GM12878 (cell line): ENCODE measurements around the gene MSH2.

Experiments
- CREB1 ChIP-seq: IDR thresholded peaks from 2 replicates; pipeline ENCODE4 v1.6.1; 2012; ENCODE audit warnings: low read depth, mild to moderate bottlenecking, inconsistent platforms
- E2F4 ChIP-seq: IDR thresholded peaks from 2 replicates; pipeline ENCODE4 v1.6.1; 2012; ENCODE audit warnings: low read depth, low read length, improper control_type of control experiment
- EGR1 ChIP-seq, 2 experiments: IDR thresholded peaks; 1 replicate in 1 of 2; 2 replicates in 1 of 2; pipeline ENCODE4 v1.6.1; 2011 to 2012; ENCODE audit warnings: low read depth in 2 of 2, low read length in 2 of 2, borderline replicate concordance in 1 of 2, mild to moderate bottlenecking in 1 of 2, moderate library complexity in 1 of 2
- FOXM1 ChIP-seq: IDR thresholded peaks from 2 replicates; pipeline ENCODE4 v1.6.1; 2012; ENCODE audit warnings: low read depth, mild to moderate bottlenecking, inconsistent platforms, low read length, moderate library complexity
- NFIC ChIP-seq: IDR thresholded peaks from 2 replicates; pipeline ENCODE4 v1.6.1; 2012; ENCODE audit warnings: low read depth, mild to moderate bottlenecking, inconsistent platforms, low read length, moderate library complexity
- RAD21 ChIP-seq: IDR thresholded peaks from 2 replicates; pipeline ENCODE4 v1.6.1; 2011; ENCODE audit warnings: mild to moderate bottlenecking, low read depth, low read length, moderate library complexity; ENCODE audit not compliant: insufficient read depth

GRCh38 chr2:47429795-47430194 lies 26.8 kb downstream of the MSH2 start:
- TF ChIP-seq CREB1 = no peak
- no peak for TF ChIP-seq NFIC
- no peak for TF ChIP-seq EGR1 (IDR thresholded peaks at IDR 0.05; ENCODE audit: borderline replicate concordance in 1 of 2, low read depth in 2 of 2, low read length in 2 of 2)
- no peak for TF ChIP-seq RAD21
- no peak for TF ChIP-seq E2F4
- no peak for TF ChIP-seq FOXM1
